ENCODE results near the gene WNT2.

- no peak for TF ChIP-seq CTCF (IDR thresholded peaks at IDR 0.05)
- TF ChIP-seq EP300 (IDR thresholded peaks at IDR 0.05) = no peak
- no peak for TF ChIP-seq POLR2A (IDR thresholded peaks at IDR 0.05)
- no peak for TF ChIP-seq POLR2AphosphoS5 (IDR thresholded peaks at IDR 0.05)
Measured at GRCh38 chr7:117284692-117285091, 38.2 kb downstream of the WNT2 start.
